Stimulated activated CD8-positive, alpha-beta memory T cell treated with anti-CD3 and anti-CD28 coated beads, Interleukin-15, amount 100 ng/mL, for 24 hours (primary cell): Measurements from ENCODE around the gene ATG9A.

ENCODE experiments used
- DNase-seq: peaks from one replicate; pipeline ENCODE4 v3.0.0-alpha.2; 2020; ENCODE audit warnings: low read depth

ATG9A gene

DNA sequence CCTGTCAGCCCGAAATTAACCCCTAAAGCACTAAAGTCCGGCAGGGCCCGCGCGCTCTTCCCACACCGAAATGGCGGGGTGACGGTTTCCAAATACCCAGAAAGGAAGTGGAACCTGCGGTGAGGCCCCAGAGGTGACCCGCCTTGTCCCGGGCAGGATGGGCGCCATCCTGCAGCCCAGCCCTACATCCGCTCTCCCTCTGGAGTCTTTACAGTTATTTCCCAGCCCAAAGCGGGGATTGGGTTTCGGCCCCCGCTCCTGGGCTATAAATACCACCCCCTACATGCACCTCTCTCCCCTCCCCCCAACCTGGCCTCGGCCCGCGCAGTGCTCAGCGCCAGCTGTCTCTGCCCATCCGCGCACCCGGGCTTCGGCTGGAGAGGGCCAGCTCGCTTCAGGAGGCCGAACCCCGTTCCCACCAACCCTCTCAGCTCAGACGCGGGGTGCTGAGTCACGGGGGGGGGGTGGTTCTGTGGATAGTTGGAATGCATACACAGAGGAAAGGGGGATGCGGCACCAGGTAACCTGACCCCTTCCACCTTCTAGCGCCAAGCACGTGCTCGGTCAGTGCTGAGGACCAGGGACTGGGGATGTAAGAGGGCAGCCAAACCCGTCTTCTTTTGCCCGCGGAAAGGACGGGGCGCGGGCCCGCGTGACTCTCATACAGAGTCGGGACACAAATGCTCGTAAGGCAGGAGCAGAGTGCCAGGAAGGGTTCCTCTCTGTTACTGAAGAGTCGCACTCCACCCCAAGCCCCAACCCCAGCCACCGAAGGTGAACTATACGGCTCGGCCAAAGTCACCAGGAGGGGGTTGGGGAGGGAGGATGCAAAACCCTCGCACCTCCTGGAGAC lies 23.7 kb upstream of the ATG9A start, which contains the start of gene TUBA4B:
Gene TUBA4B (plus strand): TSS at position 344 of the 853 bp plus-strand sequence. CDS start 165 bp downstream, at position 509.
- no peak for DNase-seq

DNA sequence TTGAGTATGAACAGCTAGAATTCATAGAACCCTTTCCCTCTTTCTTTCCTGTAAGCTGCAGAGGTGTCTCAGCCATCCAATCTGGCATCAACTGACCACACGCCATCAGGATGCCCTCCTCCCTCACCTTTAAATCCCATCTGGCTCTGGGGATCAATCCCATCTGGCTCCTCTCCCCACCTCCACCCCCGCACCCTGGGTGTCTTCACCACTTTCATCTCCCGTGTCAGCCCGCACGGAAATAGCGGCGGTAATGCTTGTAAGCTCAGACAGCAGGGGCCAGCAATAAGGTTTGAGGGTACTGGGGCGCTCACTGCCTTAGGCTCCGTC lies 23.1 kb upstream of the ATG9A start:
- no peak for DNase-seq

- DNase-seq, result no peak
Observed at GRCh38 chr2:219252084-219252483, 22.6 kb upstream of the ATG9A start.

- DNase-seq, result no peak
Observed at GRCh38 chr2:219251656-219252055, 22.2 kb upstream of the ATG9A start.

DNA sequence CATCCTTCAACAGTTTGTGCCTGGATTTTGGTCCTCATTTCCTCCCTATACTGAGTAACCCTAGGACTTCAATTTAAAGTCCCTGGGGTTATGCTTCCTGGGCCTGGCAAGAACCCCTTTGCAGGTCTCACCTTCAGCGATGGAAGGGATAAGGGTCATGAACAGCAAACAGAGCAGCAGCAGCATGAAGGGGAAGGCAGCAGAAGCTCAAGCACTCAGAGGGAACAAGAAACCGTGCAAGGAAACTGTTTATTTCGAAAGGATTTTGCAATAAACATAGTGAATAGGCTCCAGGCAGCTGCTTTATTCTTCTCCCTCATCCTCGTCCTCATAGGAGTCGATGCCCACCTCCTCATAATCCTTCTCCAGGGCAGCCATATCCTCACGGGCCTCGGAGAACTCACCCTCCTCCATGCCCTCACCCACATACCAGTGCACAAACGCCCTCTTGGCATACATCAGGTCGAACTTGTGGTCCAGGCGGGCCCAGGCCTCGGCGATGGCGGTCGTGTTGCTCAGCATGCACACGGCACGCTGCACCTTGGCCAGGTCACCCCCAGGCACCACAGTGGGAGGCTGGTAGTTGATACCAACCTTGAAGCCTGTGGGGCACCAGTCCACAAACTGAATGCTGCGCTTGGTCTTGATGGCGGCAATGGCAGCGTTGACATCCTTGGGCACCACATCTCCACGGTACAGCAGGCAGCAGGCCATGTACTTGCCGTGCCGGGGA lies 20.8 kb upstream of the ATG9A start:
- DNase-seq, result no peak

DNA sequence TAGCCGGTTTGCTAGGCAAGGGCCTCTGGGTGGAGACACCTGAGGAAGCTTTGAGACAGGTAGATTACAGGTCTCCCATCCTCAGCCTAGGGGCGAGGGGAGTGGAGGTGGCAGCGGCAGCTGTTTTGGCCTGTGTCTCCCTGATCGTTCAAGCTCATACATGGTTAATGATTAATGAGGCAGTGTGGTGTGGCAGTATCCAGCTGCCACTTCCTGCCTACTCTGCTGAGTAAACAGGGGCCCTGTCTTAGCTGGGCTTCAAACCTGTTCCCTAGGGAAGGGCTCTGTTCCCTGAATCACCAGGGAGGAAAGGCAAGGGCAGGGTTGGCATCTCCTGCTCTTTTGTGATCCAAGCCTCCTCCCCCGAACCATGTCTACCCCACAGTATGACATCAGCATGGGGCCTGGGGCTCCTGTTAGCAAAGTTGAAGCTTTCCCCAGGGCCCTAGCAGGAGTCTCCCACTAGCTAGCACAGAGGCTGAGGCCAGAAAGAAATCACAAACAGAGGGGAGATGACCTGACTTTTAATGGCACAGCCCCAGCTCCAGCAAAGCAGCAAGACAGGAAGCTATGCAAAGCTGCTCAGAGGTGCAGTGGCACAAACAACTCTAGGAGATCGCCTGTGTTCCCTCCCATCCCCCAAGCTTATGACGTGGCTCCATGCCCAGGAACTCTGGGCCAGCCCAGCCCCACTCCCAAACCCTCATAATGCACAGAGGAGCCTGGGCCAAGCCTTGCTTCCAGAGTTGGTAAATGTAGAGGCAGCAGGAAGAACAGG lies 20.0 kb upstream of the ATG9A start:
- DNase-seq, result no peak

DNA sequence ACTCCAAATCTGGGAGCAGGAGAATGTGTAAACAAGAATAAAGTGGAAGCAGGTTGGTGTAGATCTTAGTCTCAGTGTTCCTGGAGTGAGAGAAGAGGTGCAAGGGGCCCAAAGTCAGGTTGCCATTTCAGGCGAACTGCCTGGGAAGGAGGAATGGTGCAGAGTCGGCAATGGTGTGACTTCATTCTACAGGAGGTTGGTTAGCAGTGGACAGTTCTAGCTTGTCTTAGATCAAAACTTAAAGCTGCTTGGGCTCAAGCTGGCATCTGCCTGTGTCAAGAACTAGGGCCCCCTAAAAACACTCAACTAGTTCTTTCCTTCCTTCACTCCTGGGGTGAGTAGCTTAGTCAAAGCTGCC lies 19.4 kb upstream of the ATG9A start:
- DNase-seq, result no peak

DNA sequence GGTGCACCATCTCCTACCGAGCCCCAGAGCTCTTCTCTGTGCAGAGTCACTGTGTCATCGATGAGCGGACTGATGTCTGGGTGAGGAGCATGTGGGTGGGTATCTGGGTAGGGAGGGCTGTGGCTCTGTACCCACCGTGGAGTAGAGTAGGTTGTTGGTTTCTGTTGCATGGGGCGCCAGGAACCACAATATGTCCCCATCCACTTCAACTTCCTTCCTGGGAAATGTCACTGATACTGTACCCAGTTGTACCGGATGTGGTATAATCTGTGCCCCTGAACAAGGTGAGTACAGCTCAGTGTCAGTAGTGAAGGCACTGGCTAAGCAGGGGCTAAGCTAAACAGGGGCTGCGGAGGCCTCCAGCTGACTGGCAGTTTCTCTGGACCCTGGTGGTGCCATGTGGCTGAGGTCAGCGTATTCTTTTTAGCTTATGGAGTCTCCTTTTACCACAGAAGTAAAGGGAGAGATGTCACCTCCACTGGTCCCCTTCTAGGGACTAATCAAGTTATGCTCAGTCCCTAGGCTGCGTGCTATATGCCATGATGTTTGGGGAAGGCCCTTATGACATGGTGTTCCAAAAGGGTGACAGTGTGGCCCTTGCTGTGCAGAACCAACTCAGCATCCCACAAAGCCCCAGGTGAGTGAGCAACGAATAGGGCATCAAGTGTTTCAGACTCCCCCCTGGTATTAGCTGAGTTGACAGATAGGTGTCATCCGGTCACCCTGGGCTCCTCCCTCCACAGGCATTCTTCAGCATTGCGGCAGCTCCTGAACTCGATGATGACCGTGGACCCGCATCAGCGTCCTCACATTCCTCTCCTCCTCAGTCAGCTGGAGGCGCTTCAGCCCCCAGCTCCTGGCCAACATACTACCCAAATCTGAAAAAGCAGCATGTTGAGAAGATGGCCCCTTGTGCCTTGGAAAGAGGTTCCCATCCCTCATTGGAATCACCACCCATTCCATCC lies 18.5 kb upstream of the ATG9A start:
- DNase-seq, result no peak

DNA sequence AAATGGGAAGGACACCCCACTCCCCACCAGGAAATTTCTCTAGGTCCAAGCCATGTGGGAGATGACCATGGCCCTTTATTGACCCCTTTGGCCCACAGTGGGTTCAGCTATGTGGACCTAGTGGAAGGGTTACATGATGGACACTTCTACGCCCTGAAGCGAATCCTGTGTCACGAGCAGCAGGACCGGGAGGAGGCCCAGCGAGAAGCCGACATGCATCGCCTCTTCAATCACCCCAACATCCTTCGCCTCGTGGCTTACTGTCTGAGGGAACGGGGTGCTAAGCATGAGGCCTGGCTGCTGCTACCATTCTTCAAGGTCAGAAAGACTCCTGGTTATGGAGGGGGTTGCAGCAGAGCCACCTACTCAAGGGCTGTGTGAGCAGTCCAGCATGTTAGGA lies 17.1 kb upstream of the ATG9A start:
- DNase-seq, result no peak

DNA sequence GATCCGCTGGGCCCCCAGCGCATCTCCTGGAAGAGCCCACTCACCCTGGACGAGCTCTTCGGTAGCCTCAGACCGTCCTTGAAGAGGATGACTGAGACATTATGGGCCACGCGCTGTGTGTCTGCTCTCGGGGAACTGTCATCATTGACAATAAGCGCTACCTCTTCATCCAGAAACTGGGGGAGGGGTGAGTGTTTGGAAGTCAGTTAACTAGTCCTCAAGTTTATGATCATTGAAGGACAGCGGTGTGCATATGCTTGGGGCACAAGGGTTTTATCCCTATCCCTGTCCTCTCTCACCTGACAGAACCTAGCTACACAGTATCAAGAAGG lies 16.4 kb upstream of the ATG9A start:
- no peak for DNase-seq

GRCh38 chr2:219245148-219245898 lies 15.9 kb upstream of the ATG9A start, which contains the start of the genes GLB1L and STK16:
Gene GLB1L, minus strand, starts transcription at chr2:219245444. Its CDS starts 1,871 bp downstream, at chr2:219243573.
Gene STK16, plus strand, starts transcription at chr2:219245479. Its CDS starts 521 bp downstream, at chr2:219246000.
- peak; percentile 95 for DNase-seq

GRCh38 chr2:219244789-219245147 lies 15.3 kb upstream of the ATG9A start:
- DNase-seq, result no peak

DNA sequence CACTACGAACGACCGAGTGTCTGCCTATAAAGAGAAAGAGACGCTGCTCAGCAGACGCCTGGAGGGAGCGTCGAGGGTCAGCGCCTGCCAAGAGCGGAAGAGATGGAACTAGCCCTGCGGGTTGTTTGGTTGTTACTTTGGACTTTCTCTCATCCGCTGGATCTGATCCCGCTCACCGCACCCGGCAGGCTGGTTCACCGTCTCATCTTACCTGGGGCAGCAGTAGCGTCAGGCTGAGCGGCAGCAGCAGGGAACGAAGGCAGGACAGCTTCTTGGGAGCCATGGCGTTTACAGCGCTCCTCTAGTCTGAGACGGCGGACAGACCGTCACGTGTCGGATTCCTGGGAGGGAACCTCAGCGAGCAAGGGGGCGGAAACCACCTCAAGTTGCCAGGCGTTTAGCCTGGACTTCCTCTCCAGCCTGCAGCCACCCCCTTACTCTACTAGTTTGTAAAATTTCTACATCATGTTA lies 13.9 kb upstream of the ATG9A start:
- DNase-seq, result no peak

- DNase-seq, result no peak
Observed at GRCh38 chr2:219234331-219234730, 4.9 kb upstream of the ATG9A start.

DNA sequence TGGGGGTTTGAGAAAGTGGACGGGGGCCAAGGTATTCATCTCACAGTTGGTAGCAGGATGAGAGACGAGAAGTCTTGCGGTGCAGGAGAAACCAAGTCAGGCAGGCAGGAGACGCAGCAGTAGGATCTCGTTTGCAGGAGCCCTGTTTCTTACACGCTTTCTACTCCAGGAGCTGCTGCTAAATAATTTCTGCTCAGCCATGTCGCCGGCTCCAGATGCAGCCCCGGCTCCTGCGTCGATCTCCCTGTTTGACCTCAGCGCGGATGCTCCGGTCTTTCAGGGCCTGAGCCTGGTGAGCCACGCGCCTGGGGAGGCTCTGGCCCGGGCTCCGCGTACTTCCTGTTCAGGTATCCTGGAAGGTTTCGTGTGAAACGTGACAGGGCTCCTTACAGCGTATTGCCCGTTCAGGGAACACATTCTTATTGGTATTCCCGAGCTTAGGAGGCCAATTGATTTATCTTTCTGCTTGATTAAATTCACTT lies 664 bp upstream of the ATG9A start:
- no peak for DNase-seq

DNA sequence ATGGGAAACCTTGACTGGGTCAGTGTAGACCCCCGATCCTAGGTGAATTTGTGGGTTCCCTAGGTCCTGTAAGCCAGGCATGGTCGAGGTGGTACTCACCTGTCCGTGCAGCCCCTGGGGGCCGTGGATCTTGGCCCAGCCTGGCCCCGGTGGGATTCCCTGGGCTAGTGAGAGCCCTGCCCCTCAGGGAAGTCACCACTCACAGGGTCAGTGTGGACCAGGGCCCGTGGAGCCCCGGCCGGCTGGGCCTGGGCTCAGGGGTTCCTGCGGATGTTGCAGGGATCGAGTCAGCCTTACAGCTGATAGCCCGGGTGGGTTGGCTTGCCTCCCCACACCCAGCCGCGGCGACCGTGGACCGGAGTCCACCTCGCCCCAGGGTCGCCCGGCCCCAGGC lies 528 bp downstream of the ATG9A start:
- DNase-seq, result no peak

- no peak for DNase-seq
Observed at GRCh38 chr2:219228041-219228910, 1.2 kb downstream of the ATG9A start.

- no peak for DNase-seq
Observed at GRCh38 chr2:219225350-219225749, 4.1 kb downstream of the ATG9A start.

DNA sequence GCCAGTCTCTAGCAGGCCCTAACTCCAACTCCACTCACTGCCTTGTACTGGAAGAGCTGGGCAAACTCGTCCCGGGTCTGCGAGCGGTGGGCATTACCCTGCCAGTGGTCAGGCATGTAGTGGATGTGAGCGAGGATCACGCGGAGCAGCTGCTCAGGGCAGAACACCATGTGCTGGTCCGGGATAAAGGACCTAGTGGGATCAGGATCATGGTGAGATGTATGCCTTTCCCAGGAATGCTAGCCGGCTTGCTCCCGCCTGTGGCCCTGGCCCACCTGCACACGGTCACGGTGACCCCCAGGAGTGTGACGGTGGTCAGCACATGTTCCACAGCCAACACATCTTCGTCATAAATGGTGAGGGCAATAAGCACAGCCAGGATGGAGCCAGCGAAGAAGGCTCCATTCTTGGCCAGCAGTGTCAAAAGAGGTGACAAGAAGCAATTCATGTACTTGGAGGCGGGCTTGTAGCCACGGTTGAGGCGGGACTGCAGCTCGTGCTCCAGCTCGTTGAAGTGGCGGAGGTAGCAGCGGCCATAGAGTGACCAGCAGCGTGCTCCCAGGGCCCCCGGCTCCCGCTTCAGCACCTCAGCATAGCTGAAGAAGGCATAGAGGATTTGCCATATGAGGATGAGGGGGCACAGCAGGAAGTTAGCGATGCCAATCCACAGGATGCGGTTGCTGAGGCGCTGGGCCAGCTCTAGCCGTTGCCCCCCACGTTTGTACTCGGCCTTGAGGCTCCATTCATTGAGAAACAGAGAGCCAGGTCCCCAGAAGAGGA lies 5.4 kb downstream of the ATG9A start:
- DNase-seq, result no peak
